GM19099 (cell line): ENCODE measurements around the gene IMMP2L.

ENCODE experiments used
- POLR2A ChIP-seq: IDR thresholded peaks from 3 replicates; pipeline ENCODE4 v1.6.1; 2011; ENCODE audit warnings: low read depth; ENCODE audit not compliant: insufficient read length; ENCODE audit errors: extremely low read depth

The IMMP2L gene

GRCh38 chr7:111517549-111517951 lies 44.7 kb downstream of the IMMP2L start:
- no peak for TF ChIP-seq POLR2A

- TF ChIP-seq POLR2A: no peak
Observed at GRCh38 chr7:111516612-111517011, 45.7 kb downstream of the IMMP2L start.

- no peak for TF ChIP-seq POLR2A
Observed at GRCh38 chr7:111513566-111513965, 48.7 kb downstream of the IMMP2L start.

GRCh38 chr7:111511845-111512244 lies 50.4 kb downstream of the IMMP2L start:
- TF ChIP-seq POLR2A: no peak

GRCh38 chr7:111510584-111511378 lies 51.5 kb downstream of the IMMP2L start:
- TF ChIP-seq POLR2A: no peak

- TF ChIP-seq POLR2A: no peak
Observed at GRCh38 chr7:111510062-111510461, 52.2 kb downstream of the IMMP2L start.

- TF ChIP-seq POLR2A: no peak
Observed at GRCh38 chr7:111509288-111509687, 53.0 kb downstream of the IMMP2L start.

- TF ChIP-seq POLR2A: no peak
Observed at GRCh38 chr7:111508387-111508786, 53.9 kb downstream of the IMMP2L start.

- no peak for TF ChIP-seq POLR2A
Observed at GRCh38 chr7:111499027-111499426, 63.3 kb downstream of the IMMP2L start.

GRCh38 chr7:111498391-111499007 lies 63.8 kb downstream of the IMMP2L start:
- TF ChIP-seq POLR2A: no peak

GRCh38 chr7:111495173-111495810 lies 67.0 kb downstream of the IMMP2L start:
- TF ChIP-seq POLR2A: no peak

GRCh38 chr7:111492234-111492633 lies 70.1 kb downstream of the IMMP2L start:
- no peak for TF ChIP-seq POLR2A

GRCh38 chr7:111486472-111487142 lies 75.7 kb downstream of the IMMP2L start:
- TF ChIP-seq POLR2A: no peak

GRCh38 chr7:111485701-111486380 lies 76.5 kb downstream of the IMMP2L start:
- TF ChIP-seq POLR2A: no peak

GRCh38 chr7:111483078-111483477 lies 79.2 kb downstream of the IMMP2L start:
- TF ChIP-seq POLR2A: no peak
